ENCODE results near the gene ARMC3. TPM values are rescaled to one million over a fixed set of nuclear protein-coding genes. Genes with fewer than 3 reads are reported as not detected.
A peak's percentile ranks its signal among the peaks of the same experiment; 100 is the strongest.

The ARMC3 gene
- total RNA-seq, 1 experiment from 2014 or later: 0.28 TPM

DNA sequence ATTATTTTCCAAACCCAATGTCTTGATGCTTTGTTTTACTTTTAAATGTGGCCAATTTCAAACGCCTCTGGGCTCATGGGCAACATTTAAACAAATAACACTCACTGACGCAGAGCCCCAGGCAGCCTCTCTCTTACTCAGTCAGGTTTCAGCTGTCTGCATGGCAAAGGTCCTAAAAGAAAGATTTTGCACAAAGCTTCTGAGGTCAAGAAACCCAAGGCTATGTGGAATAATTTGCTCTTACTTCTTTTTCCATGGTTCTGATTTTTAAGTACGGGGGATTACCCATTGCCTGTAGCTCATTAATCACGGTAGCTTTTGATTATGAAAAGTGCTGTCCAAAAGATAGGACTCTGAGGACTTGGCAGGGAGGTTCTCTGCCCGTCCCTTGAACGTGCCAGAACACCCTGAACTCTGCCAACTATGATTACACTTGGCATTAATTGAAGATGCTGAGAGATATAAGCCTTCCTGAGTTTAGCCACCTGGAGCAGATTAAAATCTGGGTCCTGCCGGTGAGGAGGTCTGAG lies 153.4 kb downstream of the ARMC3 start (continued):
- no peak for TF ChIP-seq SOX15 (CRISPR knock-in tag; IDR thresholded peaks at IDR 0.05)

DNA sequence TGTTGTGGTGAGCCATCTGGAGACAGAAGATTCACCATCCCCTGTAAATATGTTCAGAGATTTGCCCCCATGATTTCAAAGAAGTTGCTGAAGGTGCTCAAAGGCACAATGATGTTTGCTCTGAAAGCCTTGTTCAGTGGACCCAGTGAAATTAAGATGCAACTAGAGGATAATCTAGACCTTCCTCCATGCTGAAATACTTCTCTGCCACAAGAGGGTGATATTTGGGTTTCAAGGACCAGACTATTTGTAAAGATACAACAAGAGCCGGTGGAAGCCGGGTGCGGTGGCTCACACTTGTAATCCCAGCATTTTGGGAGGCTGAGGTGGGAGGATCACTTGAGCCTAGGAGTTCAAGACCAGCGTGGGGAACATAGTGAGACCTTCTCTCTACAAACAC lies 154.0 kb downstream of the ARMC3 start:
- peaks cover 7% of the 10 kb centered on the region for H3K9me3 Mint-ChIP-seq
- ChIA-PET POLR2A (no interaction called here), CTCF (interaction anchor here (1.0 kb wide), 2 partner anchors 9 to 76 kb away, joined by 3 read pairs; no protein-coding TSS in a partner anchor)
- TF ChIP-seq NFE2L1 (CRISPR knock-in tag; IDR thresholded peaks at IDR 0.05) (no peak), PRRX2 (CRISPR knock-in tag; IDR thresholded peaks at IDR 0.05) (no peak), CREB1 (CRISPR knock-in tag; IDR thresholded peaks at IDR 0.05) (no peak)
- TF ChIP-seq, protein P1, sequence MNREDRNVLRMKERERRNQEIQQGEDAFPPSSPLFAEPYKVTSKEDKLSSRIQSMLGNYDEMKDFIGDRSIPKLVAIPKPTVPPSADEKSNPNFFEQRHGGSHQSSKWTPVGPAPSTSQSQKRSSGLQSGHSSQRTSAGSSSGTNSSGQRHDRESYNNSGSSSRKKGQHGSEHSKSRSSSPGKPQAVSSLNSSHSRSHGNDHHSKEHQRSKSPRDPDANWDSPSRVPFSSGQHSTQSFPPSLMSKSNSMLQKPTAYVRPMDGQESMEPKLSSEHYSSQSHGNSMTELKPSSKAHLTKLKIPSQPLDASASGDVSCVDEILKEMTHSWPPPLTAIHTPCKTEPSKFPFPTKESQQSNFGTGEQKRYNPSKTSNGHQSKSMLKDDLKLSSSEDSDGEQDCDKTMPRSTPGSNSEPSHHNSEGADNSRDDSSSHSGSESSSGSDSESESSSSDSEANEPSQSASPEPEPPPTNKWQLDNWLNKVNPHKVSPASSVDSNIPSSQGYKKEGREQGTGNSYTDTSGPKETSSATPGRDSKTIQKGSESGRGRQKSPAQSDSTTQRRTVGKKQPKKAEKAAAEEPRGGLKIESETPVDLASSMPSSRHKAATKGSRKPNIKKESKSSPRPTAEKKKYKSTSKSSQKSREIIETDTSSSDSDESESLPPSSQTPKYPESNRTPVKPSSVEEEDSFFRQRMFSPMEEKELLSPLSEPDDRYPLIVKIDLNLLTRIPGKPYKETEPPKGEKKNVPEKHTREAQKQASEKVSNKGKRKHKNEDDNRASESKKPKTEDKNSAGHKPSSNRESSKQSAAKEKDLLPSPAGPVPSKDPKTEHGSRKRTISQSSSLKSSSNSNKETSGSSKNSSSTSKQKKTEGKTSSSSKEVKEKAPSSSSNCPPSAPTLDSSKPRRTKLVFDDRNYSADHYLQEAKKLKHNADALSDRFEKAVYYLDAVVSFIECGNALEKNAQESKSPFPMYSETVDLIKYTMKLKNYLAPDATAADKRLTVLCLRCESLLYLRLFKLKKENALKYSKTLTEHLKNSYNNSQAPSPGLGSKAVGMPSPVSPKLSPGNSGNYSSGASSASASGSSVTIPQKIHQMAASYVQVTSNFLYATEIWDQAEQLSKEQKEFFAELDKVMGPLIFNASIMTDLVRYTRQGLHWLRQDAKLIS (CRISPR knock-in tag; IDR thresholded peaks at IDR 0.05; ENCODE audit: borderline replicate concordance): no peak
- TF ChIP-seq, protein P2, sequence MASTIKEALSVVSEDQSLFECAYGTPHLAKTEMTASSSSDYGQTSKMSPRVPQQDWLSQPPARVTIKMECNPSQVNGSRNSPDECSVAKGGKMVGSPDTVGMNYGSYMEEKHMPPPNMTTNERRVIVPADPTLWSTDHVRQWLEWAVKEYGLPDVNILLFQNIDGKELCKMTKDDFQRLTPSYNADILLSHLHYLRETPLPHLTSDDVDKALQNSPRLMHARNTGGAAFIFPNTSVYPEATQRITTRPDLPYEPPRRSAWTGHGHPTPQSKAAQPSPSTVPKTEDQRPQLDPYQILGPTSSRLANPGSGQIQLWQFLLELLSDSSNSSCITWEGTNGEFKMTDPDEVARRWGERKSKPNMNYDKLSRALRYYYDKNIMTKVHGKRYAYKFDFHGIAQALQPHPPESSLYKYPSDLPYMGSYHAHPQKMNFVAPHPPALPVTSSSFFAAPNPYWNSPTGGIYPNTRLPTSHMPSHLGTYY (CRISPR knock-in tag; IDR thresholded peaks at IDR 0.05): no peak
- TF ChIP-seq, protein P3, sequence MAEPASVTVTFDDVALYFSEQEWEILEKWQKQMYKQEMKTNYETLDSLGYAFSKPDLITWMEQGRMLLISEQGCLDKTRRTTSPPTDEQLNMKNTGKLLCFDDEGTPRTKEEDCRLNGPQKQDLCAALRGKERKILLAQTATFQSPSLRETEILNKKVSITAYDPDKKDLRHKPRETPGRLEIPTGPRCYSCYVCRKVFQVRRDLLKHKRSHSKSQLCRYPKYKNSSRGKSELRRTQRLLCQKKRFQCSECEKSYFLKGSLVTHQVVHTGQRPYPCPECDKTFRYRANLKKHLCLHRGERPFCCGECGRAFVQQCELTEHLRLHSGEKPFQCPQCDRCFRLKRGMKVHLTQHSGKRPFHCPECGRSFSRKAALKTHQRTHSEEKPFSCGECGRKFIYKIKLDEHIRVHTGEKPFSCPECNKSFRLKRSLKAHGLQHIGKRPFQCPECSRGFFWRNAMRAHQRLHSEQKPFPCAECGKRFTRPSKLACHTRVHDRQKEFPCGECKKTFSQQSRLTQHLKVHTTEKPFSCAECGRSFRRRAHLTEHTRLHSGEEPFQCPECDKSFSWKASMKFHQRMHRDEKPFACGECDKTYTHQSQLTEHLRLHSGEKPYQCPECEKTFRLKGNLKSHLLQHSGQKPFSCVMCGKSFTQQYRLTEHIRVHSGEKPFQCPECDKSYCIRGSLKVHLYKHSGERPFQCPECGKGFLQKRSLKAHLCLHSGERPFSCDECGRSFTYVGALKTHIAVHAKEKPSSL (CRISPR knock-in tag; conservative IDR thresholded peaks at IDR 0.05): no peak
- no peaks in the 10 kb centered on the region for H3K27me3 Mint-ChIP-seq (ENCODE audit: low read depth)
- H3K27ac Mint-ChIP-seq: no peak overlapping the region
- DNase-seq (ENCODE audit: low spot score) (no peak), ATAC-seq (peak; percentile 71)
- H3K4me1 Mint-ChIP-seq: peaks cover 8% of the 10 kb centered on the region
- no peak overlapping the region for H3K4me3 Mint-ChIP-seq
- no peaks in the 10 kb centered on the region for H3K36me3 Mint-ChIP-seq

Other genes starting within 250 kb of the ARMC3 start
- 37.8 to 47.5 TPM (median 44.5 TPM) in 3 replicates for gene PIP4K2A, start 213.5 kb upstream of the ARMC3 start, total RNA-seq (2021)
- gene MSRB2, start 167.5 kb downstream of the ARMC3 start, total RNA-seq (2021): 9.6 to 15.0 TPM (median 14.1 TPM) in 3 replicates